ENCODE measurements around the gene KIF1A. TPM values are rescaled to one million over a fixed set of nuclear protein-coding genes. Genes with fewer than 3 reads are reported as not detected.
"Not testable (repeated sequence)": the region's sequence is repeated elsewhere in the genome, so short reads cannot be mapped to it uniquely, and the experiment has no call there.

KIF1A gene
- total RNA-seq, 2 donors from 2014 or later, result 28.8 to 30.1 TPM

DNA sequence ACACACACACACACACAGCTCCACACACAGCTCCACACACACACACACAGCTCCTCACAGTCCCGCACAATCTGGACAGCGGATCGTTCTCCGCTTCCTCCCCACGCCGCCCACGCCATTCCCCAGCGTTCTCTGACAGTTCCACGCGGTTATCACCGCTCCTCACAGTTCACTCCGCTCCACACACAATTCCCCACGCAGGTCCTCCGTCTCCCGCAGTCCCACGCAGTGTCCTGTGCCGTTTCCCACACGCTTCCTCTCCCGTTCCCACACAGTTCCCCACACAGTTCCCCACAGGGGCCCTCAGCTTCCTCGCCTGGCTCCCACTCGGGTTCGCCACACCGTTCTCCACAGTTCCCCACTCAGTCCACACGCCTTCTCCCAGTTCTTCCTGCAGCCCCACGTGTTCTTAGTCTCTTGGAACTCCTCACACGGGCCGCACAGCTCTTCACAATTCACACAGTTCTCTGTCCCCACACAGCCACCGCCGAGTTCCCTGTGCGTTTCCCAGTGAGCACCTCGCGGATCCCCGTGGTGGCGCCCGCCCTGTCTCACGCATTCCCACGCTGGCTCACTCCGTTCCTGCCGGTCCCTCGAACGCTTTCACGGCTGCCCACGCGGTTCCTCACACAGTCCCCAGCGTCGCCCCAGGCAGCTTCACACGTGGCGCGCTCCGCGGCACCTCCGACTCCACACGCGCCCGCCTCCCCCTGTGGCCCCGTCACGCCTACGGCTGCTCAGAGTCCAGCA lies 38.4 kb downstream of the KIF1A start:
- no peaks in the 10 kb centered on the region for H3K27me3 Mint-ChIP-seq (ENCODE audit: low read depth)
- DNase-seq, result no peak
- H3K9me3 Mint-ChIP-seq, result no peaks in the 10 kb centered on the region
- H3K27ac Mint-ChIP-seq, result no peak overlapping the region
- H3K4me3 Mint-ChIP-seq, result no peak overlapping the region
- no peaks in the 10 kb centered on the region for H3K4me1 Mint-ChIP-seq (ENCODE audit: low read depth)
- H3K36me3 Mint-ChIP-seq (ENCODE audit: insufficient read depth in 2 of 2), result no peaks in the 10 kb centered on the region
- ATAC-seq (replicated peaks in 1 of 2), result no peak

DNA sequence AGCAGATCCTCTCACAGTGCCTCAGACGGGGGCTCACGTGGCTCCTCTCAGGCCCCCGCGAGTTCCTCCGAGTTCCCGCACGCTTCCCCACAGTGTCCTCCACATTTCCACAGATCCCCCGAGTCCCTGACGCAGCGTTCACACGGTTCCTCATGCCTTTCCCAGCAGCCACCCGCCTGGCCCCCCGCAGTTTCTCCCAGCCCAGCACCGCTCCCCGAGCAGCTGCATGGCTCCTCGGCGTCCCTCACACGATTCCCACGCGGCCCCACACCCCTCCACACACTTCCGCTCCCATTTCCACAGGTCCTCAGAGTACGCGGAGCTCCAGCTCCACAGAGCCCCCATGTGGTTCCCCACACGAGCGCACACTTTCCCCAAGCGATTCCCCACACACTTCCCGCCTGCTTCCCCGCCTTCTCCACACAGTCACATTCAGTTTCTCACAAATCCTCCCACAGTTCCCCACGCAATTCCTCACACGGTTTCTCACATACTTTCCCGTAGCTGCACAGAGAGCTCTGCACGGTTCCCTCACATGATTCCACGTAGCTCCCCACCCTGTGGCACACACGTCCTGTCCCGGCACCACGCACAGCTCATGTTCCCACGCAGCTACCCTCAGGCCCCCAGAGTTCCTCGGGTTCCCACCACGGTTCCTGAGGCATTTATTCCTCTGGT lies 39.9 kb downstream of the KIF1A start:
- H3K27ac Mint-ChIP-seq, result no peak overlapping the region
- no peak overlapping the region for H3K4me3 Mint-ChIP-seq
- no peaks in the 10 kb centered on the region for H3K36me3 Mint-ChIP-seq (ENCODE audit: insufficient read depth in 2 of 2)

DNA sequence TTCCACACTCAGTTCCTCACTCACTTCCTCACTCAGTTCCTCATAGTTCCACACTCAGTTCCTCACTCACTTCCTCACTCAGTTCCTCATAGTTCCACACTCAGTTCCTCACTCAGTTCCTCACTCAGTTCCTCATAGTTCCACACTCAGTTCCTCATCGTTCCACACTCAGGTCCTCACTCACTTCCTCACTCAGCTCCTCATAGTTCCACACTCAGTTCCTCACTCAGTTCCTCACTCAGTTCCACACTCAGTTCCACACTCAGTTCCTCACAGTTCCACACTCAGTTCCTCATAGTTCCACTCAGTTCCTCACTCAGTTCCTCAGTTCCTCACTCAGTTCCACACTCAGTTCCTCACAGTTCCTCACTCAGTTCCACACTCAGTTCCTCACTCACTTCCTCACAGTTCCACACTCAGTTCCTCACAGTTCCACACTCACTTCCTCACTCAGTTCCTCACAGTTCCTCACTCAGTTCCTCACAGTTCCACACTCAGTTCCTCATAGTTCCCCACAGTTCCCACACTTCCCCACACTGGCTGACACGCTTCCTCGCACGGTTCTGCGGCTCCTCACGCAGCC lies 40.7 kb downstream of the KIF1A start:
- H3K4me3 Mint-ChIP-seq; H3K36me3 Mint-ChIP-seq (ENCODE audit: insufficient read depth in 2 of 2); H3K4me1 Mint-ChIP-seq (ENCODE audit: low read depth); H3K27me3 Mint-ChIP-seq (ENCODE audit: low read depth); DNase-seq; ATAC-seq (replicated peaks in 1 of 2); H3K9me3 Mint-ChIP-seq; H3K27ac Mint-ChIP-seq: not testable (repeated sequence)

More for the DNA sequence above, 39.9 kb downstream of the KIF1A start:
- Mint-ChIP-seq H3K9me3 (no peaks in the 10 kb centered on the region), H3K27me3 (ENCODE audit: low read depth) (no peaks in the 10 kb centered on the region), H3K4me1 (ENCODE audit: low read depth) (no peaks in the 10 kb centered on the region)
- ATAC-seq (replicated peaks in 1 of 2), result no peak
- no peak for DNase-seq

DNA sequence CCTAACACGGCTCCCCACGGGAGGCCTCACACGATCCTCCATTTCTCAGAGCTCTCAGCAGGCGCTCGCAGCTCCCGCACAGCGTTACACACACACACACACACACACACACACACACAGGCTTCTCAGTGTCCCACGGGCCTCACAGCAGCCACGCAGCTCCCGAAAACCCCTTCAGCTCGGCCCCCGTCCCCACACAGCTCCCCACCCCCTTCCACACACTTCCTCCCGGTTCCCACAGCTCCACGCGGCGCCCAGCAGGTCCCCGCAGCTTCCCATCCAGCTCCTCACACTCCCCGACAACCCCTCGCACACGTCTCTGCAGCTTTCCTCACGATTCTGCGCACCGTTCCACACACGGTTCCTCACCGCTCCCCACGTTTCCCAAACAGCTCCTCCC lies 41.6 kb downstream of the KIF1A start:
- Mint-ChIP-seq H3K4me3 (no peak overlapping the region), H3K4me1 (ENCODE audit: low read depth) (no peaks in the 10 kb centered on the region), H3K36me3 (ENCODE audit: insufficient read depth in 2 of 2) (no peaks in the 10 kb centered on the region), H3K9me3 (no peaks in the 10 kb centered on the region), H3K27me3 (ENCODE audit: low read depth) (no peaks in the 10 kb centered on the region), H3K27ac (no peak overlapping the region)
- DNase-seq (no peak), ATAC-seq (replicated peaks in 1 of 2) (no peak)

DNA sequence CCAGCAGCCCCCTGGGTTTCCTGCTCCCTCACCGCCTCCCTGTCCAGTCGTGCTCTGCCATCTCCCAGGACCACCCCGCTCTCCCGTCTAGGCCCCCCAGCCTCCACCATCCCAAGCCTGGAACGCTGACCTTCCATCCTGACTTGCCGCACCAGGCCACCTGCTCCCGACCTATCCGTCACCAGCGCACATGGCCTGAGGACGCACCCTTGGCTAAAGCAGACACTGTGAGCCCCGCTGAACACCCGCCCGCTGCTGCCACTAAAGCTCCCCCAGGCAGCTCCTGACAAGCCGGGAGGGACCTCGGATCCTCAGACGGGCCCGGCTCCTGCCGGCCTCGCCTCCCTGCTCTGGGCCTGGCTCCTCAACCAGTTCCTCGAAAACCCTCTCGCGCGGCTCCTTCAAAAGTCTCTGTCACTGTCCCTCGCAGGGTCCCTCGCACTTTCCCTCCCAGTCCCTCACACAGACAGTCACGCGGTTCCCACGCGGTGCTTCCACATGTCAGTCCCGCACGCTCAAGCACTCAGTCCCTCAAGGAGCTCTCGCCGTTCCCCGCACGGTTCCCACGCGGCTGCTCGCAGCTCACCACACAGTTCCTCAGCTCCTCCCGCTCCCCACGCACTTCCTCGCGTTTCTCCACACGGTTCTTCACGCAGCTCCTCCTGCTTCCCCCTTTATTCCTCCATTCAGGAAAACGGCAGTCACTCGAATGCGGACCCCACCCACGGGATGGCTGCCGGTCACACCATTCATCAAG lies 42.4 kb downstream of the KIF1A start:
- Mint-ChIP-seq H3K27me3 (ENCODE audit: low read depth) (no peaks in the 10 kb centered on the region), H3K9me3 (no peaks in the 10 kb centered on the region), H3K36me3 (ENCODE audit: insufficient read depth in 2 of 2) (no peaks in the 10 kb centered on the region), H3K4me3 (no peak overlapping the region), H3K27ac (no peak overlapping the region), H3K4me1 (ENCODE audit: low read depth) (no peaks in the 10 kb centered on the region)
- DNase-seq, result no peak
- no peak for ATAC-seq (replicated peaks in 1 of 2)

DNA sequence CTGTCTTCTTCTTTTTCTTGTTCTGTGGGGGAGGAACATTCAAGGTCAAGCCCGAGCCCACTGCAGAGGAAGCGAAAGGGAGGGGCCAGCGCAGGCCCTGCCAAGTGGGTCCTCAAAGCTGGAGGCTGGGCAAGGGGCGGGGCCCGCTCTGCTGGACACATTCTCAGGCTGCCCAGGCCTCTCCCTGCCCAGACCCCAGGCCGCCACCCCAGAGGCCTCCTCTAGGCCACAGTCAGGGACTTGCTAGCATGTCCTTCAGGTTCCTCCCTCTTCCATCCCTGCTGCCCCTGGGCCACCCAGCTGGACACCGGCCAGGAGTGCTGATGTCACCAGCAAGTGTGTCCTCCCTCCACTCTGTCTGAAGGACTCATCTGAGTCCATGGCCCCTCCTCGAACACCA lies 44.1 kb downstream of the KIF1A start:
- Mint-ChIP-seq H3K27me3 (ENCODE audit: low read depth) (no peaks in the 10 kb centered on the region), H3K27ac (no peak overlapping the region), H3K4me1 (ENCODE audit: low read depth) (no peaks in the 10 kb centered on the region), H3K36me3 (ENCODE audit: insufficient read depth in 2 of 2) (no peaks in the 10 kb centered on the region), H3K4me3 (no peak overlapping the region), H3K9me3 (no peaks in the 10 kb centered on the region)
- DNase-seq (no peak), ATAC-seq (replicated peaks in 1 of 2) (no peak)

DNA sequence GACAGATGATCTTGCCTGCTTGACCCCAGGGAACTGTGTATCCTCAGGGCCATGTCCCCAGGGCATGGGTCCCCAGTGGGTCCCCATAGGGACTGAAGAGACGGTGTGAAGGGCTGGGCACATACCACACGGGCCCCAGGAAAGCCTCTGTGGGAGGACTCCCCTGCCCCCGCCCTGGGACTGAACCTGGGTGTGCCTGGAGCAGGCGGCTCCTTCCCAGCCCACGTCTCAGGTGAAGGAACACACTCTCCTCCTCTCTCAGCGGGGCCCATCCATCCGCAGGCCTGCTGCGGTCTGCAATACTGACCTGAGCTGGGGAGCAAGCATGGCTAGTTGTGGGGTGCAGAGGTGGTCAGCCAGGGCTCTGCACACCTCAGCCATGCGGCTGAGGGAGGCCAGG lies 45.2 kb downstream of the KIF1A start:
- DNase-seq (no peak), ATAC-seq (replicated peaks in 1 of 2) (no peak)
- Mint-ChIP-seq H3K4me1 (ENCODE audit: low read depth) (no peaks in the 10 kb centered on the region), H3K9me3 (no peaks in the 10 kb centered on the region), H3K27me3 (ENCODE audit: low read depth) (no peaks in the 10 kb centered on the region), H3K4me3 (no peak overlapping the region), H3K27ac (no peak overlapping the region), H3K36me3 (ENCODE audit: insufficient read depth in 2 of 2) (no peaks in the 10 kb centered on the region)

DNA sequence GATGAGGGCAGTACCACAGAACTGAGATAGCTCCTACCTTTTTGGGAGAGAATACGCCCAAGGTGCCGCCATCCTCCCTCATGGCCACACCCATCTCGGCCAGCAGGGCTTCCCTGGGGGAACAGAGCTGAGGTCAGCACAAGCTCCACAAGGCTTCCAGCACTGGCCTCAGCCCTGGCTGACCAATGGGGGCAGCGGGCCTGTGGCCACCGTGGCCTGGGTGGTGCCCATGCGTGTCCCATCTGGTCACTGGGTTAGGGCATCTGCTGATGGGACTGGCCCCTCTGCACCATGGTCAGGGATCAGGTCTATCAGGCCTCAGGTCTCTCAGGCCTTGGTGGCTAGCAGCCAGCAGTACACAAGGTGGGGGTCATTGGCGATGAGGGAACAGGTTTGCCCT lies 50.9 kb downstream of the KIF1A start:
- DNase-seq, result no peak
- H3K27me3 Mint-ChIP-seq (ENCODE audit: low read depth), result no peaks in the 10 kb centered on the region
- H3K4me1 Mint-ChIP-seq (ENCODE audit: low read depth), result no peaks in the 10 kb centered on the region
- H3K4me3 Mint-ChIP-seq, result no peak overlapping the region
- H3K9me3 Mint-ChIP-seq, result no peaks in the 10 kb centered on the region
- no peak for ATAC-seq (replicated peaks in 1 of 2)
- no peak overlapping the region for H3K27ac Mint-ChIP-seq
- H3K36me3 Mint-ChIP-seq (ENCODE audit: insufficient read depth in 2 of 2), result no peaks in the 10 kb centered on the region

DNA sequence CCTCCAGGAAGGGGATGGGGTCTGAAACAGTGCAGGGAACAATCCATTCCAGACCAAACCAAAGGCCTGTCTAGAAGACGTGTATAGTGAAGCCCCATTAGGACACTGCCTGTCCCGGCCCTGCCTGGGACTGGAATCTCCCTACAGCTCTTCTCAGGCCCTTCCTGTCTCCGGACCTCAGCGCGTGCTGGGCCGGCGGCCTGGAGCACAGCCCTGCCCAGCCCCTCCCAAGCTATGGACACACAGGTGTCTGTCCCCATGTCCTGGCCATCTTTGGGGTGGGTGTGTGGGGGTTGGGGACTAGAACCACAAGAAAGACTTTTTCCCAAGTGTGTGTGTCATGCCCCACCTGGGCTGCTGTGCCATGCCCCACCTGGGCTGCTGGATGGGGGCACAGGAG lies 51.8 kb downstream of the KIF1A start:
- no peaks in the 10 kb centered on the region for H3K9me3 Mint-ChIP-seq
- H3K4me3 Mint-ChIP-seq, result no peak overlapping the region
- H3K27me3 Mint-ChIP-seq (ENCODE audit: low read depth), result no peaks in the 10 kb centered on the region
- ATAC-seq (replicated peaks in 1 of 2), result no peak
- no peaks in the 10 kb centered on the region for H3K4me1 Mint-ChIP-seq (ENCODE audit: low read depth)
- no peak overlapping the region for H3K27ac Mint-ChIP-seq
- no peaks in the 10 kb centered on the region for H3K36me3 Mint-ChIP-seq (ENCODE audit: insufficient read depth in 2 of 2)
- DNase-seq, result no peak

DNA sequence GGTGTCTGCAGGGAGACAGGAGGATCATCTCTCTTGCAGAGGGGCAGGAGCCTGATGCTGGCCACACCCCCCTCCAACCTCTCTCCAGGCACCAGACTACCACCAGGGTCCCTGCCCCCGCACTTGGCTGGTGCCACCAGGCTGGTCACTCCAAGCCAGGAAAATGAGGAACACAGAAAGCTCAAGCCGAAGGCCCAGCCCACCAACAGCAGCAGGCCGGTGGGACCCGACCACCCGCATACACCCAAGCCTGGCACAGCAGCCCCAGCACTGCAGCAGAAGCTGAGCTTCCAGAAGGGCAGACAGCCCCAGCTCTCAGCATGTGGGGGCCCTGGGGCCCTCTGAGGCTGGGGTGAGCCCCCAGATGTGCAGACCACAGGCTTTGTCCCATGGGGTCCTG lies 52.7 kb downstream of the KIF1A start:
- Mint-ChIP-seq H3K27me3 (ENCODE audit: low read depth) (no peaks in the 10 kb centered on the region), H3K4me1 (ENCODE audit: low read depth) (no peaks in the 10 kb centered on the region), H3K27ac (no peak overlapping the region), H3K4me3 (no peak overlapping the region), H3K36me3 (ENCODE audit: insufficient read depth in 2 of 2) (no peaks in the 10 kb centered on the region), H3K9me3 (no peaks in the 10 kb centered on the region)
- no peak for ATAC-seq (replicated peaks in 1 of 2)
- DNase-seq, result no peak

DNA sequence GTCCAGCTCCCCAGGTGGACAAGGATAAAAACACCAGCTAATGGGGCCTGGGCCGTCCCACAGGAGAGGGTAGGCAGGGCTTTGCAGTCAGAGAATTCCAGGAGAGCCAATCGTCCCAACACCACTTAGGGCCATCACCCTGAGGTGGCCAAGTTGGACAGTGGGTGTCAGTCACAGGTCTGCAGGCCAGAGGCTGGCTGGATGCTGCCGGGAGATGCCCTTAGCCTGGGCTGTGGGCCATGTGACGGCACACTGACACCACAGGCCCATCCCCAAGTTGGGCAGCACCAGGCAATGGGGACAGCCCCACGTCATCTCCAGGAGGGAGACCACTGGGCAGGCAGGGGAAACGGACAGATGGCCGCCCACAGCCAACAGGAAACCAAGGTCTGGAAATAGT lies 53.9 kb downstream of the KIF1A start:
- ATAC-seq (replicated peaks in 1 of 2), result no peak
- H3K4me1 Mint-ChIP-seq (ENCODE audit: low read depth), result no peaks in the 10 kb centered on the region
- no peak for DNase-seq
- no peaks in the 10 kb centered on the region for H3K27me3 Mint-ChIP-seq (ENCODE audit: low read depth)
- no peaks in the 10 kb centered on the region for H3K9me3 Mint-ChIP-seq
- H3K27ac Mint-ChIP-seq, result no peak overlapping the region
- H3K36me3 Mint-ChIP-seq (ENCODE audit: insufficient read depth in 2 of 2), result no peaks in the 10 kb centered on the region
- H3K4me3 Mint-ChIP-seq, result no peak overlapping the region

DNA sequence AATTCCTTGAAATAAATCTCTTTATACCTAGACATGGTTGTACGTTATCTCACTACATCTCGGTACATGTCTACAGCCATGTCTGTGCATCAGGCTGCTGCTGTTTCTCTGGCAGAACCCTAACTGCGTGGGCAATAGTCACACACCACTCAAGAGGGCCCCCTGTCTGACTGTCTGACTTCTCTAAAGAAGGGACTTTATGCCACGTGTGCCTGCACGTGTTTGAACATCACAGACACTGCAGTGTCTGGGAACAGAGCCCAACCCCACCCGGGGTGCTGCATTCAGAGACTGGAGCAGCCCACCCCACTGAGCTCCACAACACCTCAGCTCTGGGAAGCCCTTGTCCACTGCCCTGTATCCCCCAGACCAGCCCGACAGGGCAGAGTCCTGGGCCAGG lies 55.0 kb downstream of the KIF1A start:
- Mint-ChIP-seq H3K9me3 (no peaks in the 10 kb centered on the region), H3K36me3 (ENCODE audit: insufficient read depth in 2 of 2) (no peaks in the 10 kb centered on the region), H3K27ac (no peak overlapping the region), H3K27me3 (ENCODE audit: low read depth) (no peaks in the 10 kb centered on the region), H3K4me3 (no peak overlapping the region), H3K4me1 (ENCODE audit: low read depth) (no peaks in the 10 kb centered on the region)
- DNase-seq, result no peak
- no peak for ATAC-seq (replicated peaks in 1 of 2)

DNA sequence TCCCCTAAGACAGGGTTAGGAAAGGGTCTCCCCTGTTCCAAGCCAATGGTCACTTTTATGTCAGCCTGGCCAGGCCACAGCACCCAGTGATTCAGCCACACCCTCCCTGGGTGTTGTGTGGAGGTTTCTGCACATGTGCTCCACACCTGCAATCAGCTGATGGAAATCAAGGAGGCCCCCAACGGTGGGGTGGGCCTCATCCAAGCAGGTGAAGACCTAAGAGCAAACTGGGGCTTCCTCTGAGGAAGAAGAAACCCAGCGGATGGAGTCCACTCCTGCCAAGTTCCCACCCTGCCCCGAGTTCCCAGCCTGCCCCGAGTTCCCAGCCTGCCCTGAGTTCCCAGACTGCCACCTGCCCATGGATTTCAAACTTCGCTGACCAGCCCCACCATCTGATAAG lies 55.4 kb downstream of the KIF1A start:
- ATAC-seq (replicated peaks in 1 of 2), result no peak
- Mint-ChIP-seq H3K4me3 (no peak overlapping the region), H3K9me3 (no peaks in the 10 kb centered on the region), H3K27ac (no peak overlapping the region), H3K36me3 (ENCODE audit: insufficient read depth in 2 of 2) (no peaks in the 10 kb centered on the region), H3K27me3 (ENCODE audit: low read depth) (no peaks in the 10 kb centered on the region), H3K4me1 (ENCODE audit: low read depth) (peaks cover 1% of the 10 kb centered on the region)
- DNase-seq, result no peak

Data from activated T-cell treated with anti-CD3 and anti-CD28 coated beads, Interleukin-2, amount 50 U/mL, for 72 hours (primary cell).